ENCODE results near the gene ZSCAN10. TPM values are rescaled to one million over a fixed set of nuclear protein-coding genes. Genes with fewer than 3 reads are reported as not detected.
A peak's percentile ranks its signal among the peaks of the same experiment; 100 is the strongest.

ZSCAN10 gene
- total and polyA plus RNA-seq, 2 of the 13 experiments (the other 11 are each of a cell fraction or from before 2014, with no cell fraction given), result not detected

- TF ChIP-seq GLI4 (CRISPR knock-in tag; IDR thresholded peaks at IDR 0.05; ENCODE audit: borderline replicate concordance) (no peak), ZNF777 (CRISPR knock-in tag; IDR thresholded peaks at IDR 0.05) (no peak), SMARCE1 (IDR thresholded peaks at IDR 0.05; ENCODE audit: borderline replicate concordance) (no peak), ZNF572 (CRISPR knock-in tag; IDR thresholded peaks at IDR 0.05) (no peak), NR1H2 (CRISPR knock-in tag; IDR thresholded peaks at IDR 0.05; ENCODE audit: borderline replicate concordance, low read depth) (no peak), ZNF543 (CRISPR knock-in tag; IDR thresholded peaks at IDR 0.05) (no peak), KLF11 (CRISPR knock-in tag; IDR thresholded peaks at IDR 0.05) (no peak), ZBTB1 (CRISPR knock-in tag; IDR thresholded peaks at IDR 0.05; ENCODE audit: borderline replicate concordance) (no peak)
These were observed 10.6 kb downstream of the ZSCAN10 start (continued) for GRCh38 chr16:3088450-3088849.

GRCh38 chr16:3087243-3088235 is 11.6 kb downstream of the ZSCAN10 start:
- H3K9ac ChIP-seq (ENCODE audit: insufficient read depth, low read depth, low read length), result peak overlapping the region; percentile 72
- no peaks in the 10 kb centered on the region for H4K20me1 ChIP-seq (ENCODE audit: insufficient read depth, low read length)
- CTCF ChIA-PET (ENCODE audit: low intra/inter-chr PET ratio, low total read pairs), result interaction anchor here (1.7 to 2.3 kb wide), 2 partner anchors 13 to 28 kb away, joined by 4 to 7 read pairs; no protein-coding TSS in a partner anchor
- H3K4me1 ChIP-seq (ENCODE audit: insufficient read depth, low read length), result peaks cover 46% of the 10 kb centered on the region
- H3K4me3 ChIP-seq (replicated peaks in 1 of 3; ENCODE audit: insufficient read depth in 1 of 3, low read depth in 2 of 3, low read length in 3 of 3), result peak overlapping the region; percentile 51 to 79 (median 63)
- H2AFZ ChIP-seq (ENCODE audit: low read length), result no peak overlapping the region
- 53% methylated on average over 12 of the region's 18 CpGs for WGBS (ENCODE audit: low lambda C conversion rate)
- H3K27ac ChIP-seq (ENCODE audit: extremely low read length, insufficient read depth, low read length), result peak overlapping the region; percentile 59
- no TSS peak for BruUV-seq (replicated peaks)
- ATAC-seq (peak; percentile 84), FAIRE-seq (peak; percentile 55), DNase-seq (ENCODE audit: low spot score) (no peak)
- H3K79me2 ChIP-seq (ENCODE audit: insufficient read depth, low read length), result no peaks in the 10 kb centered on the region
- peaks cover 0 to 5% of the 10 kb centered on the region in 2 experiments; a peak in 2 of 5 replicates for H3K27me3 ChIP-seq (ENCODE audit: control insufficient read depth in 1 of 2, insufficient read depth in 2 of 2, low read length in 2 of 2)
- in situ Hi-C loops (cut with HindIII; ENCODE audit: extremely low pct_ligation_motif_present, low pct_unique_long_range_greater_than_20kb) (no loop called here), intact Hi-C loops (cut with micrococcal nuclease; ENCODE audit: unreplicated experiment) (loop anchor here (1.0 kb wide), 1 partner anchor 28 kb away; no protein-coding TSS in a partner anchor)
- H3K4me2 ChIP-seq (ENCODE audit: low read depth, low read length), result peak overlapping the region; percentile 93
- POLR2A ChIA-PET, result interaction anchor here (0.5 to 3.0 kb wide), 17 partner anchors 8 to 1449 kb away, joined by 3 to 38 read pairs (median 5); partner anchors contain the start of genes IL32, ZNF213 and ZSCAN10
- H3K9me3 ChIP-seq (ENCODE audit: low read length), result no peaks in the 10 kb centered on the region
- H3K36me3 ChIP-seq (replicated peaks in 1 of 2; ENCODE audit: control insufficient read depth in 1 of 2, insufficient read depth in 2 of 2, low read length in 2 of 2), result no peaks in the 10 kb centered on the region
- TF ChIP-seq HES4 (CRISPR knock-in tag; IDR thresholded peaks at IDR 0.05; ENCODE audit: borderline replicate concordance), result 0 out of 2 replicates have a peak, but pooled peaks have one; percentile 20
- peak; percentile 36 for TF ChIP-seq RAD21 (CRISPR knock-in tag; IDR thresholded peaks at IDR 0.05)
- 0 out of 2 replicates have a peak, but pooled peaks have one; percentile 58 for TF ChIP-seq ZNF547 (CRISPR knock-in tag; IDR thresholded peaks at IDR 0.05)
- peak; percentile 41; the same call in 1 of the 2 replicates for TF ChIP-seq ELF3 (CRISPR knock-in tag; IDR thresholded peaks at IDR 0.05)
- TF ChIP-seq ZEB1 (IDR thresholded peaks at IDR 0.05; ENCODE audit: insufficient replicate concordance, low read depth), result no peak
- TF ChIP-seq PREB (CRISPR knock-in tag; IDR thresholded peaks at IDR 0.05), result no peak
- peak; percentile 83 for TF ChIP-seq ZNF296 (CRISPR knock-in tag; conservative IDR thresholded peaks at IDR 0.05)
- TF ChIP-seq ZNF44 (CRISPR knock-in tag; IDR thresholded peaks at IDR 0.05), result no peak
- no peak for TF ChIP-seq SOX6 (IDR thresholded peaks at IDR 0.05)
- TF ChIP-seq SOX6 (CRISPR knock-in tag; IDR thresholded peaks at IDR 0.05), result no peak
- TF ChIP-seq ZNF597 (CRISPR knock-in tag; IDR thresholded peaks at IDR 0.05), result no peak
- 0 out of 2 replicates have a peak, but pooled peaks have one; percentile 0 for TF ChIP-seq KDM5B (CRISPR knock-in tag; IDR thresholded peaks at IDR 0.05; ENCODE audit: borderline replicate concordance)
- no peak for TF ChIP-seq ZNF207 (IDR thresholded peaks at IDR 0.05; ENCODE audit: borderline replicate concordance)
- TF ChIP-seq ZFP36L1 (CRISPR knock-in tag; IDR thresholded peaks at IDR 0.05), result no peak
